HL-60 (cell line): ENCODE results near the gene DPYD.

ENCODE experiments used
- GABPA ChIP-seq: IDR thresholded peaks from 2 replicates; pipeline ENCODE4 v1.6.1; 2012; ENCODE audit warnings: low read depth
- POLR2AphosphoS5 ChIP-seq: IDR thresholded peaks from 2 replicates; pipeline ENCODE4 v1.6.1; 2012; ENCODE audit warnings: low read depth
- TF ChIP-seq, protein P1 (sequence below): IDR thresholded peaks from one replicate; pipeline ENCODE4 v1.5.1; 2011; ENCODE audit warnings: low read length, control low read depth, inconsistent platforms; ENCODE audit not compliant: insufficient read depth
- TF ChIP-seq, protein P2 (sequence below): IDR thresholded peaks from 2 replicates; pipeline ENCODE4 v1.6.1; 2012; ENCODE audit warnings: low read depth; ENCODE audit not compliant: insufficient replicate concordance

DNA sequence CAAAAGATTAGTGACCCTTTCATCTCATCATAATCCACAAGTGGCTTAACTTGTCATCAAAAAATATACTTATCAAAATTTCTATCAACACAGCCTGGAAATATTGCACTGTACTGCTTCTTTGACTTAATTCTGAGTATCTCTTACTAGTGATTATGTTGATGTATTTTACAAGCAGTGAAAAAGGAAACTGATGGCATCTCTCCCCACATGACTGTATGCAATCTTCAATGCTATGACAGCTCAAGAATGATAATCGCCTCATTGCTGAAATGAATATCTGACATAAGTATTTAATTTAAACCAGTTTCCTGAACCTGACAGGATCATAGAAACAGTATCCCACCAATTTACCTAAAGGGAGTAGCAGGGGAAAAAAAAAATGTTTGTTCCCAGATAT is 79.5 kb downstream of the DPYD start:
- TF ChIP-seq, protein P1, sequence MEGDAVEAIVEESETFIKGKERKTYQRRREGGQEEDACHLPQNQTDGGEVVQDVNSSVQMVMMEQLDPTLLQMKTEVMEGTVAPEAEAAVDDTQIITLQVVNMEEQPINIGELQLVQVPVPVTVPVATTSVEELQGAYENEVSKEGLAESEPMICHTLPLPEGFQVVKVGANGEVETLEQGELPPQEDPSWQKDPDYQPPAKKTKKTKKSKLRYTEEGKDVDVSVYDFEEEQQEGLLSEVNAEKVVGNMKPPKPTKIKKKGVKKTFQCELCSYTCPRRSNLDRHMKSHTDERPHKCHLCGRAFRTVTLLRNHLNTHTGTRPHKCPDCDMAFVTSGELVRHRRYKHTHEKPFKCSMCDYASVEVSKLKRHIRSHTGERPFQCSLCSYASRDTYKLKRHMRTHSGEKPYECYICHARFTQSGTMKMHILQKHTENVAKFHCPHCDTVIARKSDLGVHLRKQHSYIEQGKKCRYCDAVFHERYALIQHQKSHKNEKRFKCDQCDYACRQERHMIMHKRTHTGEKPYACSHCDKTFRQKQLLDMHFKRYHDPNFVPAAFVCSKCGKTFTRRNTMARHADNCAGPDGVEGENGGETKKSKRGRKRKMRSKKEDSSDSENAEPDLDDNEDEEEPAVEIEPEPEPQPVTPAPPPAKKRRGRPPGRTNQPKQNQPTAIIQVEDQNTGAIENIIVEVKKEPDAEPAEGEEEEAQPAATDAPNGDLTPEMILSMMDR = no peak
- TF ChIP-seq, protein P2, sequence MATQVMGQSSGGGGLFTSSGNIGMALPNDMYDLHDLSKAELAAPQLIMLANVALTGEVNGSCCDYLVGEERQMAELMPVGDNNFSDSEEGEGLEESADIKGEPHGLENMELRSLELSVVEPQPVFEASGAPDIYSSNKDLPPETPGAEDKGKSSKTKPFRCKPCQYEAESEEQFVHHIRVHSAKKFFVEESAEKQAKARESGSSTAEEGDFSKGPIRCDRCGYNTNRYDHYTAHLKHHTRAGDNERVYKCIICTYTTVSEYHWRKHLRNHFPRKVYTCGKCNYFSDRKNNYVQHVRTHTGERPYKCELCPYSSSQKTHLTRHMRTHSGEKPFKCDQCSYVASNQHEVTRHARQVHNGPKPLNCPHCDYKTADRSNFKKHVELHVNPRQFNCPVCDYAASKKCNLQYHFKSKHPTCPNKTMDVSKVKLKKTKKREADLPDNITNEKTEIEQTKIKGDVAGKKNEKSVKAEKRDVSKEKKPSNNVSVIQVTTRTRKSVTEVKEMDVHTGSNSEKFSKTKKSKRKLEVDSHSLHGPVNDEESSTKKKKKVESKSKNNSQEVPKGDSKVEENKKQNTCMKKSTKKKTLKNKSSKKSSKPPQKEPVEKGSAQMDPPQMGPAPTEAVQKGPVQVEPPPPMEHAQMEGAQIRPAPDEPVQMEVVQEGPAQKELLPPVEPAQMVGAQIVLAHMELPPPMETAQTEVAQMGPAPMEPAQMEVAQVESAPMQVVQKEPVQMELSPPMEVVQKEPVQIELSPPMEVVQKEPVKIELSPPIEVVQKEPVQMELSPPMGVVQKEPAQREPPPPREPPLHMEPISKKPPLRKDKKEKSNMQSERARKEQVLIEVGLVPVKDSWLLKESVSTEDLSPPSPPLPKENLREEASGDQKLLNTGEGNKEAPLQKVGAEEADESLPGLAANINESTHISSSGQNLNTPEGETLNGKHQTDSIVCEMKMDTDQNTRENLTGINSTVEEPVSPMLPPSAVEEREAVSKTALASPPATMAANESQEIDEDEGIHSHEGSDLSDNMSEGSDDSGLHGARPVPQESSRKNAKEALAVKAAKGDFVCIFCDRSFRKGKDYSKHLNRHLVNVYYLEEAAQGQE = no peak
- no peak for TF ChIP-seq POLR2AphosphoS5
- no peak for TF ChIP-seq GABPA
